ENCODE results near the gene RRP9.
A peak's percentile ranks its signal among the peaks of the same experiment; 100 is the strongest.

Gene RRP9

DNA sequence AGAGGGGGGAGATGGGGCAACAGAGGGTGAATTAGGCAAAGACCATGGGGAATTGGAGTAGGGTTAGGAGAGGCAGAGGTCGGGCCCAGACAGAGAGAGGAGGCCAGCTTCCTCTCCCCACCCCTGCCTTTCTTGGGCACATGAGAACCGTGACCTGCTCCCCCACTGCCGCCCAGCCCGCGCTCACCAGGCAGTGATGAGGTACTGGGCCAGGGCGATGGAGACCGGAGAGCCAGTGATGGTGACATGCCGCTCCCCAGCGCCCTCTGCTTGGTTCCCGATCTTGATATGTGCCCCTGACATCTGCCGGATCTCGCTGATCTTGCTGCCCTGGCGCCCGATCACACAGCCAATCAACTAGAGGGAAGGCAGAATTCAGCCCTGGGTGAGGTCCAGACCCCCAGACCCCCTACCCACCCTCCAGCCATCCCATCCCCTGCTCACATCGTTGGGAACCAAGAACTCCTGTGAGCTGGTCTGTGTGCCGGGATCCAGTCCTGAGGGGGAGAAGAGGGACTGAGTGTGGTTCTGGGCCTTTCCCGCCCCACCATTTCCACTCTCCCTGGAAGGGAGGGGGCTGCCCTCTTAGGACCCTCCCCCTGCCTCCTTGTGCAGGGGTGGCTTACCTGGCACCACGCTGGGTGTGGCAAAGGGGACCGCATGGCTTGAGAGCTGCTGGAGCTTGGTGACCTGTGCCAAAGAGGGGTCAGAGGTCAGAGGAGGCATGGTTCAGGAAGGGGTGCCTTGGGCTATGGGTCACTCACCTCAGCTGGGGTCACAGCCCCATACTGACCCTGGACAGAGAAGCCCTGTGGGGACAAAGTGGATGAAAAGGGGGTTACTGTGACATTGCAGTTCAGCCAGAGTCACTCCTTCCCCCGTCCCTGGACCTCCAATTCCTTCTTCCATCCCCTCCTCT, 17.2 kb upstream of the RRP9 start:
- DNase-seq (ENCODE audit: extremely low read depth, low read depth): no peak
- TF ChIP-seq, protein P1, sequence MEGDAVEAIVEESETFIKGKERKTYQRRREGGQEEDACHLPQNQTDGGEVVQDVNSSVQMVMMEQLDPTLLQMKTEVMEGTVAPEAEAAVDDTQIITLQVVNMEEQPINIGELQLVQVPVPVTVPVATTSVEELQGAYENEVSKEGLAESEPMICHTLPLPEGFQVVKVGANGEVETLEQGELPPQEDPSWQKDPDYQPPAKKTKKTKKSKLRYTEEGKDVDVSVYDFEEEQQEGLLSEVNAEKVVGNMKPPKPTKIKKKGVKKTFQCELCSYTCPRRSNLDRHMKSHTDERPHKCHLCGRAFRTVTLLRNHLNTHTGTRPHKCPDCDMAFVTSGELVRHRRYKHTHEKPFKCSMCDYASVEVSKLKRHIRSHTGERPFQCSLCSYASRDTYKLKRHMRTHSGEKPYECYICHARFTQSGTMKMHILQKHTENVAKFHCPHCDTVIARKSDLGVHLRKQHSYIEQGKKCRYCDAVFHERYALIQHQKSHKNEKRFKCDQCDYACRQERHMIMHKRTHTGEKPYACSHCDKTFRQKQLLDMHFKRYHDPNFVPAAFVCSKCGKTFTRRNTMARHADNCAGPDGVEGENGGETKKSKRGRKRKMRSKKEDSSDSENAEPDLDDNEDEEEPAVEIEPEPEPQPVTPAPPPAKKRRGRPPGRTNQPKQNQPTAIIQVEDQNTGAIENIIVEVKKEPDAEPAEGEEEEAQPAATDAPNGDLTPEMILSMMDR (IDR thresholded peaks at IDR 0.05; ENCODE audit: low read depth, low read length): no peak

GRCh38 chr3:51957520-51958205, 16.0 kb upstream of the RRP9 start:
- TF ChIP-seq, protein P1 (IDR thresholded peaks at IDR 0.05; ENCODE audit: low read depth, low read length): no peak

DNA sequence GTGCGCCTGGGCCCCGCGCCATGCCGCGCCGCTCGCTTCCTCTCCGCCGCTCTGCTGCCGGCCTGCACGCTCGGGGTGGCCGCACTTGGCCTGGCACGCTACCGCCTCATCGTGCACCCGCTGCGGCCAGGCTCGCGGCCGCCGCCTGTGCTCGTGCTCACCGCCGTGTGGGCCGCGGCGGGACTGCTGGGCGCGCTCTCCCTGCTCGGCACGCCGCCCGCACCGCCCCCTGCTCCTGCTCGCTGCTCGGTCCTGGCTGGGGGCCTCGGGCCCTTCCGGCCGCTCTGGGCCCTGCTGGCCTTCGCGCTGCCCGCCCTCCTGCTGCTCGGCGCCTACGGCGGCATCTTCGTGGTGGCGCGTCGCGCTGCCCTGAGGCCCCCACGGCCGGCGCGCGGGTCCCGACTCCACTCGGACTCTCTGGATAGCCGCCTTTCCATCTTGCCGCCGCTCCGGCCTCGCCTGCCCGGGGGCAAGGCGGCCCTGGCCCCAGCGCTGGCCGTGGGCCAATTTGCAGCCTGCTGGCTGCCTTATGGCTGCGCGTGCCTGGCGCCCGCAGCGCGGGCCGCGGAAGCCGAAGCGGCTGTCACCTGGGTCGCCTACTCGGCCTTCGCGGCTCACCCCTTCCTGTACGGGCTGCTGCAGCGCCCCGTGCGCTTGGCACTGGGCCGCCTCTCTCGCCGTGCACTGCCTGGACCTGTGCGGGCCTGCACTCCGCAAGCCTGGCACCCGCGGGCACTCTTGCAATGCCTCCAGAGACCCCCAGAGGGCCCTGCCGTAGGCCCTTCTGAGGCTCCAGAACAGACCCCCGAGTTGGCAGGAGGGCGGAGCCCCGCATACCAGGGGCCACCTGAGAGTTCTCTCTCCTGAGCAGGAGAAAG, 14.4 kb upstream of the RRP9 start:
- TF ChIP-seq, protein P1 (IDR thresholded peaks at IDR 0.05; ENCODE audit: low read depth, low read length): peak; percentile 39
- no peak for DNase-seq (ENCODE audit: extremely low read depth, low read depth)

More at GRCh38 chr3:51957520-51958205, 16.0 kb upstream of the RRP9 start:
- no peak for DNase-seq (ENCODE audit: extremely low read depth, low read depth)

GRCh38 chr3:51955175-51955892, 13.6 kb upstream of the RRP9 start, which contains the start of gene GPR62:
Gene GPR62, plus strand, starts transcription at chr3:51955381. Its CDS starts 272 bp downstream, at chr3:51955653.
- DNase-seq (ENCODE audit: extremely low read depth, low read depth): no peak
- TF ChIP-seq, protein P1 (IDR thresholded peaks at IDR 0.05; ENCODE audit: low read depth, low read length): no peak

DNA sequence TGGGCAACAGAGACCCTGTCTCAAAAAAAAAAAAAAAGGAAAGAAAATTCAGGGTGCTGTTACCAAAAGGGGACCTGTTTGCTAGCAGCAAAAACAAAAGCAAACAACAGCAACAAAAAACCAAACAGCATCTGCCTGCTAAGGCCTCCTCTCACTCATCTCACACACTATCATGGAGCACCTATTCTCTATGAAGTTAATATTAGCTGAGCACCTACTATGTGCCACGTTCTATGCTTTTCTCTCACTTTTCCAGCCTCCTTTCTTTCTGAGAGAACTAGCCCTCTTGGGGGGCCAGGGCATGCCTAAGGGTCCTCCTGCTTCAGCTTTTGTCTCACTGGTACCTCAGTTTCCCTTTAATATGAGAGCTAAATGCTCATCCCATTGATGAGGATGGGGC, 13.0 kb upstream of the RRP9 start:
- TF ChIP-seq, protein P1 (IDR thresholded peaks at IDR 0.05; ENCODE audit: low read depth, low read length): no peak
- DNase-seq (ENCODE audit: extremely low read depth, low read depth): no peak

GRCh38 chr3:51954105-51954504, 12.4 kb upstream of the RRP9 start:
- DNase-seq (ENCODE audit: extremely low read depth, low read depth): no peak
- TF ChIP-seq, protein P1 (IDR thresholded peaks at IDR 0.05; ENCODE audit: low read depth, low read length): no peak

Data from AG09319 (cell line).